ENCODE results near the gene BCAR3. TPM values are rescaled to one million over a fixed set of nuclear protein-coding genes. Genes with fewer than 3 reads are reported as not detected.
"Not testable (repeated sequence)": the region's sequence is repeated elsewhere in the genome, so short reads cannot be mapped to it uniquely, and the experiment has no call there.

BCAR3 gene
- total RNA-seq, 1 donor from 2014 or later: 41.0 TPM

DNA sequence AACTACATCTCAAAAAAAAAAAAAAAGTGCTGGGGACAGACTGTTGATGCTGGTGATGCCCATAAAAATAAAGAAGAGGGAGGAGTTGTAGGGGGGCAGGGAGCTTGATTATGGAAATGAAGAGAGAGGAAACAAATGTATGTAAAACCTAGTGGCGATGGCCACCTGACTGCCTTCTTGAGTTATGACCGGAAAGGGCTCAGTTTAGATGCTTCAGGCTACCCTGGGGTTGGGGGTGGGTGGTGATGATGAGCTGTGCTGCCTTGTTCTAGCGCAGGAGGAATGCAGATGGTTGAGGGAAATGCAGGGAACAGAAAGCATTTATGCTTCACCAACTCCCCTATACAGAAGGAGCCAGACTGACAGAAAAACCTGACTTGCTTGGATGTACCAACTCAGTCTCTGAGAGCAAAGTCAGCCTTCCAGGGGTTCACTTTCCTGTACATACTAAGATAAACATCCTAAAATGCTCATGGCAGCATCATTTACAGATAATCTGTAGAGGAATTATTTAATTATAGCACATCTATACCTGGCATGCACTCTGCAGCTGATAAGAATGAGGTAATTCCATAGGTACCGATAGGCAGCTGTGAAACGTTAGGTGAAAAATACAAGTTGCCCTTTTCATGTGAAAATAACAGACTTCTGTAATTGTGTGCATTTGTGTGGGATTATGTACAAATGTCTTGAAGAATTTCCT lies 8.0 kb upstream of the BCAR3 start:
- no peak for DNase-seq (ENCODE audit: low read depth)

DNA sequence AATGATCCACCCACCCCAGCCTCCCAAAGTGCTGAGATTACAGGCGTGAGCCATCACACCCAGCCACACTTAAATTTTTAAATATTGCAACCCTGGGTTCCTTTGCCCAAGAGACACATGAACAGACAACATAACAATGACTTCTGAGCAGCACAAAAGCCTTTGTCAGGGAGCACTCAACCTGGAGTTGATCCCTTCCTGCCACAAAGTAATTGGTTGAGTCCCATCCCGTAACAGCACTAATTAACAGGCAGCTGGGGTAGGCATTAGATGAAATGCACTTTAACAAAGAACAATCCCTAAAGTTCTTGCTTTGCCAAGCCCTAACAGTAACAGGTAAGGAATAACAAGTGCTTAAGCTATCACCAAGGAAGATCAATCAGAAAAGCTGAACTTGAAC lies 5.9 kb upstream of the BCAR3 start:
- no peak for DNase-seq (ENCODE audit: low read depth)

DNA sequence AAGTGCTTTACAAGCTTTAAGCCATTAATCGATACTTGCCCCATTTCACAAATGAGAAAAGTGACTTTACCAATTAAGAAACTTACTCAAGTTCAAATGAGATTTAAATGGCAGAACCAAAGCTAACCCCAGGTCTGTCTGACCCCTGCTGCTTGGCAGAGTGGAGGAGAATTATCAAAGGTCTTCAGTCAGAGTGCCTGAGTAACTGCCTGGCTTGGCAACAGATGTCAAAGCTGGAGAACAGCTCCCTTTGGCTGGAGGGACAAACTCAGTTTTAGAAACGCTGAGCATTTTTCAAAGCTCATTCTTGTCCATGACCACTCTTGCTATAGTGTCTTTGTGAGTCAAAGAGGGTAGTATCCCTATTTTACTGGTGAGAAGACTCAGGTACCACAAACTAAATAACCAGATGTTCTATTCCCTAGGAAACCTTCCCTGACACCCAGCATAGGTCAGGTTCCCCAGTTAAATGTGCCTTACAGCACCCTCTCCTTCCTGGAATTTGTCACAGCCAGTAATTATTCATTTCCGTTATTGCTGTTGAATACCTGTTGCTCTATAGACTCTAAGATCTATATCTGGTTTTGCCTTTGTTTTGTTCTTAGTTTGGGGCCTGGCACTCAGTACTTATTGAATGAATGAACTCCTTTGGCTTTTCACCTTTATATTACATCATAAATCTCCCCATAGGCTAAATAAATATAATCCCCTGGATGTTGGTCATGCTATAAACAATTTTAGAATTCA lies 5.0 kb upstream of the BCAR3 start:
- DNase-seq (ENCODE audit: low read depth): no peak

DNA sequence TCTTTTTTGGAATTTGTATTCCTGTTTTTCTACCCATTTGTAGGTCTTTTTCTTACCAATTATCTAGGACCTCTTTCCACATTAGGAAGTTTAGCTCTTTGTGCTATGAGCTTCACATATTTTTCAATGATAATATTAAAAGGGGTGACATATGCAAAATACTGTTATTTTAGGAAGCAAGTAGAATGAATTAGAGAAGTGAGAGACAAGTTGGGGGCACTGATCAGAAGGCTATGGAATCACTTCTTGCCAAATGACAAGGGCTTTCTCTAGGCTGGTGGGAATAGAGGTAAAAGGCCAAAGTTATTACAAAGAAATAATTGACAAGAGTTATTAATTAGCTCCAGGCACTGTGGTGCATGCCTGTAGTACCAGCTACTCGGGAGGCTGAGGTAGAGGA lies 4.3 kb upstream of the BCAR3 start:
- DNase-seq (ENCODE audit: low read depth): no peak

DNA sequence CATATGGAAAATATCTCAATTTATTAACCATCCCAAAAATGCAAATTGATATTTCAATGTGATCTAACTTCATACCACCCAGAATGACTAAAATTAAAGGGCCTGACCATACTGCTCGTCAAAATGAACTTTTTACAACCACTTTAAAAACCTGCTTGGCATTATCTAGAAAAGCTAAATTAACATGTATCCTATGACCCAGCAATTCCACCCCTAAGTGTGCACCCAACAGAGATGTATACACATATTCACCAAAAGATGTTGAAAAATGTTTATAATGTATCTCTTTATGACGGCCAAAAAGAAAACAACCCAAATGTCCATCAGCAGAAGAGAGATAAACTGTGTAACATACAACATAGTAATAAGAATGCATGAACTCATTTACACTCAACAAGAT lies 1.6 kb upstream of the BCAR3 start:
- no peak for DNase-seq (ENCODE audit: low read depth)

DNA sequence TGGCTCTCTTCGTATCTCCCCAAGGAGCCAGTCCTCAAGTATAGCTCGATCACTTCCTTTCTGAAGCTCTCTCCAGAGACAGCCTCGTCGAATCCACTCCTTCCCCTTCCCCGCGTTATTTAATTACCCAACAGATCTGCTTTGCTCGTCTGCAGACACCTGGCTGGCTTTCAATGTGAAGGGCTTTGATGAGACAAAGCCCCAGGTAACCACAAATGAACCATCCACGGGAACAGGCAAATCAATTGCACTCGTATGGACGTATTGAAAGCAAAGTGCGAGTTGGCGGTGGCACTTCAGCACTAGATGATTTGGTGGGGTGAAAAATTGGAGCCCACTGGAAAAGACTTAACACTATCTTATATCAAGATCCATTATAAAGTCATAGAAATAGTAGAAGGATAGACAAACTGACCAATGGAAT lies 364 bp upstream of the BCAR3 start:
- no peak for DNase-seq (ENCODE audit: low read depth)

DNA sequence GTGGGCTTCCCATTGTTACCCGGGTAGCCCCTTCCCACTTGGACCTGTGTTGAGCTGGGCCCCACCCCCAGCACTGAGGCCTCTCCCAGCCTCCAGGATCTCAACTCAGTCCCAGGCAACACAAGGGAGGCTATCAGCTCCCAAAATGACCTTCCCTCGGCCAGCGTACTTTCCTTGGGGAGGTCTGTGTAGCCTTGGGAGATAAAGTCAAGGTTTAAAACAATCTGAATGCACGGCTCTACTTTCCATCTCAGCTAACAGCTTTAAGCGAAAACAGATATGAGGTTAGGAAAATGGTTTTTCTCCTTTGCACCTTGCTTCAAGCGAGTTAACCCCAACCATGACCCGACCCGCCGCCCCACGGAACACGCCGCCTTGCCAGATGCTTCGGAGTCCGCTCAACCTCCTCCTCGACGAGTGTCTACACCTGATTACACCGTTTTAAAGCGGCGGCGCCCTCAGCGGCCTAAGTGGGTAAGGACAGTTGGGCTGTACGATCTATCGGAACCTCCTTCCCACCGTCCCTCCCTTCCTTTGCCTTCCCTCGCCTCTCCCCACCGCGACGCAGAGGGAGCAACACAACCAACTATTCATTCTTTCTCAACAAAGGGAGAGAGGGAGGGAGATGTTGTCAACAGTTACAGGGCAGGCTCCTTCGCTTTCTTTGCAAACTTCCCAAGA lies 1.1 kb downstream of the BCAR3 start:
- DNase-seq (ENCODE audit: low read depth): peak; percentile 82

DNA sequence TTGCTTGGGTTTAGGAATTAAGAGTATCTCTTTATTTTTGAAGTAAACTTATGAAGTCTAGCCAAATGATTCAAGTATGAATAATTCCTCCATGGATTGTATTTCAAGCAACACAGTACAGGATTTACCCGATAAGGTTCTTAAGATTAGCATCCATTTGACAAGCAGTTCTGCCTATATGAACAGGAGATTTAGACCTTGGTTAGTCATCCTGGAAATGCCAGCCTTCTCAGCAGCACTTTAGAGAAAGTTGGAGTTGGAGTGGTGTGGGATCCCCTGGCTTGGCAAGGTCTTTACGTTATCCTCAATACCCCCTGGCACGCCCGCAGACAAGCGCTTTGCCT lies 1.6 kb downstream of the BCAR3 start:
- DNase-seq (ENCODE audit: low read depth): peak; percentile 59

DNA sequence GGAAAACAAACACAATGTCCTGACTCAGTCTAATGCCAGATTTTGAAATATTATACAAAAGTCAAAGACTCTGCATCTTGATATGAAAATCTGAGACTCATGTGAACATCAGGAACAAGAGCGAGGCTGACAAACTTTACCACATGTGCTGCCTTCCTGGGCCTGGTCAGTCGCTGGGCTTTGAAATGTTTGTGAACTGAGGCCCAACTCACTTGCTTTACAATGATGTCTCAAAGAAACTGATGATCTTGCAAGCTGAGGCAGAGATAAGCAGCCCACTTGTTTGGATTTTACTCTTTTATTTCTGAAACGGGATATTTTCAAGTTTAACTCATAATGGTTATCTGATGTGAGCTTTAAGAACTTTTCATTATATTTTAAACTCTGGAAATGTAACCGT lies 2.1 kb downstream of the BCAR3 start:
- no peak for DNase-seq (ENCODE audit: low read depth)

DNA sequence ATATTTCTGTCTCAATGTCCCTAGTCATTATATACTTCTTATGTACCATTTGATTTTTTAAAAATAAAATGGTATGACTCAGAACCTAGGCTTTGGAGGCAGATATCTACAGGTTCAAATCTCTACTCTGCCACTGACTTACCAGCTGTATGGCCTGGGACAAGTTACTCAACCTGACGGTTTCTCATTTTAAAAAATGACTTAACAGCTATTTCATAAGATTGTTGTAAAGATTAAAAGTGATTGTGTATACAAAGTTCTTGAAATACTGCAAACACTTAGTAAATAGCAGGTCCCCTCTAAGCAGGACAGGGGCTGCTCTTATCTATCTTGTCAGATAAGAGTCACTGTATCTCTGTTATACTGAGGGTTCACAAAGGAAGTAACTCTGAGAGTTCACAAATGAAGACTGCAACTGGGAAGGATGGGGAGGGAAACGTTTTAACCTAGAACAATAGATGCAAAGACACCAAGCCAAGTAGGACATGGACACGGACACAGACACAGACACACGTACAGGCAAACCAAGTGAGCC lies 2.6 kb downstream of the BCAR3 start:
- no peak for DNase-seq (ENCODE audit: low read depth)

DNA sequence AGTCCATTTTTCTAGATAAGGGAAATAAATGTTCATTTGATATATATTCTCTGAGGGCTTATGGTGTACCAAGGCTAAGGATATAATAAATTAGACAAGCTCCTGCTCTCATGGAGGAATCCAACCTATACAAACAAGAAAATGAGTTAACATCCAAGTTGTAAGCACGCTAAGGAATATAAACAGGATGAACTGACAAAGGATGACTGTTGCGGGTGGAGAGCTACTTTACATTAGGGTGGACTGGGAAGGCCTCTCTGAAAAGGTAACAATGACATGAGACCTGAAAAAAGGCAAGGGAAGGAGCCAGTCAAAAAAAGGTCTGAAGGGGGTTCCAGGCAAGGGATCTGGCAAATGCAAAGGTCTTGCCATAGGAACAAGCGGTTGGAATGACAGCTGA lies 3.1 kb downstream of the BCAR3 start:
- no peak for DNase-seq (ENCODE audit: low read depth)

DNA sequence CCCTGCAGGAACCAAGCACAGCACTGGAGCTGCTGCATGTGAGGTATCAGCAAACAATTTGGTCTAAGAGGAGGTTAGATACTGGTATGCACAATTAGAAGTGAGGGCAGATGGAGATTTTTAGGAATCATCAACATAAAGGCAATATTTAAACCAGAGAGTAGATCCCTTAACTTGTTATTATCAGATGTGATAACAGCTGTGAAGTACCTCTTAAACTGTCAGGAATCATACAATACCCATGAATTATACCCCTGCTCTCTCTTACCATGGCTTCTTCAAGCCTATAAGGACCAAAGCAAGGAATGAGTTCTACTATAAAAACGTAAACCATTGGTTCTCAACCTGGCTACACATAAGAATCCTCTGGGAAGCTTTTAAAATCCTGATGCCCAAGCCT lies 3.9 kb downstream of the BCAR3 start:
- DNase-seq (ENCODE audit: low read depth): no peak

DNA sequence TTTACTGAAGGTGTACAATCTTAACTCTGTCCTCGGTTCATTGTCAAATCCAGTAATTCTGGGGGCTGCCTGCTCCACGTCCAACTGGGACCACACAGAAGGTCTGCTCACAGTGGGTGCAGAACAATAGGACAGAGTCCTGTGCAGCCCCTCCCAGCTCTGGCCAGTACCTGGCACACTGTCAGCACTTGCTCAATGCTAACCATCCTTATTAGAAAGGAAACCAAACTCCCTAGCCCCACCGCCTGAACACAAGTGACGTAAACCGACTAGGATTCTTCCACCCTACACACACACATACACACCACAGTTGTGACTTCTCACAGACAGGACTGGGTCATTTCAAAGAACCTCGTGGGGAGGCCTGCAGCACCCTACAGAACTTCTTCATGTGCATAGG lies 5.2 kb downstream of the BCAR3 start:
- DNase-seq (ENCODE audit: low read depth): no peak

DNA sequence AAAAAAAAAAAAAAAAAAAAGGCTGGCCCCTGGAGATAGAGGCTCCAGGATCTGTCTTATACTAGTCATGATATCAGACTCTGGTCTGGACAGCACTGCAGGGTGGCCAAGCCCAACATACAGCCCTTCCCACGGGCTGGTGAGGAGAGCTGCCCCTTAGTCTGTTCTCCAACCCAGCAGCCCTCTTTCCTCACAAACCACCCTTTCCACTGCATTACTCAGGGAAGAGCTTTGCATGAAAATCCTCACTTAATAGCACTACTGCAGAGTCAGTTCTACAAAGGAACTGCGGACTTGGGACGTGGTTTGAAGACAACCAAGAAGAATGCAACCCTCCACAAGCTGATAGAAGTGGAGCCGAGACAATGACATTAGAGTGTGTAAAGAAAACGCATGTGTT lies 5.7 kb downstream of the BCAR3 start:
- no peak for DNase-seq (ENCODE audit: low read depth)

DNA sequence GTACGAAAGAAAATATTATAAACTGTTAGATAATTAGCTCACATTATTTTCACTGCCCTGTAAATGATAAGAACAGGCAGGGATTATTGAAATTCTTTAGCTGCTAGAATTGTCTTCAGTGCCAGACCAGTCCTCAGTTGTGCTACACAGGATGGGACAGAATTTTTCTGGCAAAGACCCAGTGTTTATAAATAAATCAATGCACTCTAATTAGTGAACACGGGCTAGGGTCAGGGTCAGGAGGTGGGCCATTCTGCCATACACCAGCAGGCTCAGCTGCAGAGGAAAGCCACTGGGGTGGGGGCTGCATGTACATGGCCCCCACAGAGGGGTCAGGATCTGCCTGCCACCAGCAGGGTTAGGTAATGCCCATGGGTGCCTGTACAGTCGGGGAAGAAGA lies 6.4 kb downstream of the BCAR3 start:
- DNase-seq (ENCODE audit: low read depth): no peak

DNA sequence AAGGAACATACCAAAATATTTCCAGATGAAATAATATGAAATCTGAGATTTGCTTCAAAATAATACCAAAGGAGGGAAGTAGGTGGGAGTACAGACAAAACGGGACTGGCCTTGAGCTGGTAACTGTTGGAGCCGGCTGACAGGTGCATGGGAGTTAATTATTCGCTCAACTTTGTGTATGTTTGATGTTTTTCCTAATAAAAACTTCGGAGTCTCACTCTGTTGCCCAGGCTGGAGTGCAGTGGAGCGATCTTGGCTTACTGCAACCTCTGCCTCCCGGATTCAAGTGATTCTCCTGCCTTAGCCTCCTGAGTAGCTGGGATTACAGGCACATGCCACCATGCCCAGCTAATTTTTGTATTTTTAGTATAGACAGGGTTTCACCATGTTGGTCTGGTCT lies 7.6 kb downstream of the BCAR3 start:
- not testable (repeated sequence) for DNase-seq (ENCODE audit: low read depth)

DNA sequence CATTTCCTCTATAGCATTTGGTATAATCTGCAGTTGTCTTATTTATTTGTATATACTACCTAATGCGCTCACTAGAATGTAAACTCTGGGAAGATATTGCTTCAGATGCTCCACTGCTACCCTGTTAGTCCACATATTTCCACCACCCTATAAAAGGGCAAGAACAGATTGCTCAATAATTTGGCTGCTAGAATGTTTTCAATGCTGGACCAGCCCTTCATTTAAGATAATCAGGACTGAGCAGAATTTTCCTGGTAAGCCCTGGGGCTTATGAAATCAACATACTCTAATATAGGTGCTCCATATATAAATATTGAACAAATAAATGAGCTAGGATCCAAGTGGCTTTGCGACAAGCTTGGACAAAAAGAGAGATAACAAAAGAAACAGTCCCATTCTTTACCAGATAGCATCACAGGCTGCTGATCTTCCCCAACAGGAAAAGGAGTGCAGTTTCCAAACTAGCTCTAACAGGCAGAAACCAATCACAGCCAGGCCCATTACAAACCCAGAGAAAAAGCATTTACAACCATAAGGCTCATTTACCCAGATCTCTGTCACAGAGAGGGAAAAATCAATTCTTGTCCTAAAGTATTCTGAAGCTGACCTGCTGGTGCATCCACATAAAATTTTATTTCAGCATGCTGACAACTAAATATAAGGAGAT lies 8.3 kb downstream of the BCAR3 start:
- DNase-seq (ENCODE audit: low read depth): no peak

DNA sequence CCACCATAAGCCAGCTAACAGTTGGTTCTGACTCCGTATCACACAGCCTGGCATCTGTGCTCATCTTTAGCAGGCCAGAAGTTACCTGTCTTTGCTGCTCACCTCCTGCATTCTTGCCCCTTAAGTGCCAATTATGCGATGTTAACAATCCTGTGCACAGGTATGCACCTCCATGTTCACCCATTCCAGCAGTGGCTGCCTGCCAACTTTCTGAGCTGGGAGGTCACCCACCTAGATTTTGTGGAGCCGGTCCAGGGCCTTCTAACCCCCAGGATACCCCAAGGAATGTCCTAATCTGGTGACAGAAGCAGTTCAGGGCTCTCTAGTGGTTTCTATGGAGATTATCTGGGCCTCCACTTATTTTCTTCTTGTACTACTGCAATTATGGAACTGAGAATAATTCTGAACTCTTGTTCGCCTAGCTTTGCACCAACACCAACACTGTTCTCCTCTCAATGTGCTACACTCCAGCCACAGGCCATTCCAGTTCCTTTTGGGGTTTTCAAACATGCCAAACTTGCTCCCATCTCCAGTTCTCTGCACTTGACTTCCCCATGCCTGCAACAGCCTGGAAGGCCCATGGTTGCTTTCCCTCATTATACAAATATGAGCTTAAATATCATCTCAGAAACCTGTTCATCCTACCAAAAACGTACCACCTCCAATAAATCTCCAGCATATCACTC lies 9.0 kb downstream of the BCAR3 start:
- DNase-seq (ENCODE audit: low read depth): no peak

DNA sequence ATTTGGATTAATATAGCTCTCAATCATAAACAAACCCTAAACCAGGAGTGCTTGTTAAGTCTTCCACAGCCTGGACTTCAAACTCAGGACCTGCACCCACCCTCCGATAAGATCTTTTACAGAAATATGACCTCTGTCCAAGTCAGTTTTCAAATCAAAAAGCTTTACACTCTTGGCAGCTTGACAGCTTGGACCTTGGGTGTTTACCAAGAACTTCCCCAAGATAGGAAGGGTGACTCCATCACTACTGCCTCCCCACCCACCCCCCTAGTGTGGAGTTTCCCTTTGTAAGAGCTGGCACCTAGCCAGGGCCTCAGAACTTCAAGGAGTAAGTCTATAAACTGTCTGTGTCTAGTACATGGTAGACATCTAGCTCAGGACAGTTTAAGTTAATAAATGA lies 9.6 kb downstream of the BCAR3 start:
- peak; percentile 75 for DNase-seq (ENCODE audit: low read depth)

DNA sequence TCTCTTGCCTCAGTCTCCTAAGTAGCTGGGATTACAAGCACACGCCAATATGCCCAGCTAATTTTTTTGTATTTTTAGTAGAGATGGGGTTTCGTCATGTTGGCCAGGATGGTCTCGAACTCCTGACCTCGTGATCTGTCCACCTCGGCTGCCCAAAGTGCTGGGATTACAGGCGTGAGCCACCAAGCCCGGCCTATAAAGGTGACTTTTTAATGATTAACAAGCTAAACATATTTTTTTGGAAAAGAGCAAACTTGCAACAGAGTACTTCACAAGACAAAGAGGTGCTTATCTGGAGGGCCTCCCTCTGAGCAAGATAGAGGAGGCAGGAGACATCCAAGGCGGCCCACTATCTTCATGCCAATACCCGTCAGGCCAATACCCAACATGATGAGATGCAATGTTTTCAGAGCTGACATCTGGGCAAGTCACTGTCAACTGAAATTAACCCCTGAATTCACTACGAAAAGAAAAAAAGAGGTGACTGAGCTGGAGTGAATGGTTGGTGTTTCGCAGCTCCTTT lies 10.5 kb downstream of the BCAR3 start:
- no peak for DNase-seq (ENCODE audit: low read depth)

DNA sequence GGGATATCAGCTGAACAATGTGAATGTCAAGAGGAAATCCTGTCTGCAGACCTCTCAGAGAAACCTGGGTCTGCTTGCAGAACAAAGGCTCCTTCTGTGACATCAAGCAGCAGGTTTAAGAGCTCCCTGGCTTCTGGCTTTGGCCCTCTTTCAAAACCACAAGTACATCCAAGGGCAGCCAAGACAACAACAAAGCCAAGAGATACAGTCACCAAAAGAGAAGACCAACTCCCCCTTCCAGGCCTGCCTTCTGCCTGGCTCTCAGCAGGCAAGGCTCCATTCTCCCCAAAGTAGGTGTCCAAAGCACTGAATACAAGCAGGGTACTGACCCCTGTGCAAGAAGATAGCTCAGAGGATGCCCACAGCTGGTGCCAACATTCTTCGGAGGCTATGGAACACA lies 11.5 kb downstream of the BCAR3 start:
- peak; percentile 81 for DNase-seq (ENCODE audit: low read depth)

DNA sequence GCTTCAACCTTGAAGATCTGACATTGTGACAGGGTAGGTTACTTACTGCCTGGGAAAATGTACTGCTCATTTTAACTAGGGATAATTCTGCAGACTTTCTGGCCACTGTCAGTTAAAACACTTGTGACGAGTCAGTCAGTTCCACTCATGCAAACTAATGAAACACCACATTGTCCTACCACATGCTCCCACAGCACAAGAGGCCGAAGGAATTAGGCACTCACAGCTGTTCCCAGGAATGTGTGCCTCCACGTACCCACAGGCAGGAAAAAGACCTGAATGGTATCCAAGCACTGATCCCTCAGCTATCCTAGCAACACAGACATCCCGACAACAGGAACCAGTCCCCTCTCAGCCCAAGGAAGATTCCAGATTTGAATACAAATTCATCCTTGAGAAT lies 12.3 kb downstream of the BCAR3 start:
- DNase-seq (ENCODE audit: low read depth): no peak

All from renal cortical epithelial cell (primary cell).